K562 (cell line): ENCODE data around the gene FBXO28. TPM values are rescaled to one million over a fixed set of nuclear protein-coding genes. Genes with fewer than 3 reads are reported as not detected.

Experiments used
- ATAC-seq: fragments of 200-7000 bp; cut with Tn5 transposase; 3 replicates; pipeline ENCODE4 v1.9.1; 2020; ENCODE audit warnings: moderate library complexity
- BruUV-seq: library from RNA; stranded (reverse); fragments of 400-500 nt; replicated peaks from 2 replicates; lab custom pipeline; 2021; lab: Mats Ljungman, UMichigan
- CTCF ChIA-PET: fragments of 300-600 bp; formaldehyde crosslinking; extraction: SDS; loops from one replicate; lab custom pipeline; 2021; ENCODE audit warnings: low intra/inter-chr PET ratio; lab: Yijun Ruan, JAX
- POLR2A ChIA-PET: fragments of 300-600, 350-650 bp; sonication (Branson Sonifier 250); formaldehyde crosslinking; extraction: SDS; loops from one replicate; lab custom pipeline; 2021; ENCODE audit warnings: antibody characterized with exemption, inconsistent platforms; lab: Yijun Ruan, JAX
- DNase-seq, 4 experiments: peaks; one replicate each; pipeline versions ENCODE4 v3.0.0 to v3.0.0-alpha.2; 2011 to 2018; ENCODE audit warnings: low spot score in 3 of 4, mixed read lengths in 3 of 4; ENCODE audit errors: extremely low read depth in 1 of 4
- FAIRE-seq: peaks from 2 replicates; lab custom pipeline; 2011; peaks lifted over from hg19 to GRCh38; lab: Jason Lieb, UNC
- H2AFZ ChIP-seq: 2 replicates; pipeline ENCODE4 v1.6.0; 2011; ENCODE audit warnings: low read depth, low read length, control low read depth, inconsistent platforms
- H3K27ac ChIP-seq: fragments of 200-600 bp; 3 replicates; pipeline ENCODE4 v1.8.0; 2011; ENCODE audit warnings: low read depth, mild to moderate bottlenecking, control low read depth, inconsistent platforms, low read length, moderate library complexity, mixed read lengths; ENCODE audit errors: extremely low read depth
- H3K27me3 ChIP-seq, 2 experiments: fragments of 300-600 bp in 1 of 2; 2 replicates in 1 of 2; 3 replicates in 1 of 2; pipeline versions ENCODE4 v1.6.0 to v1.8.0; 2011; ENCODE audit warnings: inconsistent platforms in 2 of 2, low read length in 2 of 2, mild to moderate bottlenecking in 1 of 2, mixed read lengths in 1 of 2, moderate library complexity in 1 of 2; ENCODE audit not compliant: control insufficient read depth in 2 of 2, insufficient read depth in 2 of 2
- H3K36me3 ChIP-seq: fragments of 300-600 bp; 3 replicates; pipeline ENCODE4 v1.8.0; 2011; ENCODE audit warnings: mild to moderate bottlenecking, low read length, inconsistent platforms; ENCODE audit not compliant: control insufficient read depth, insufficient read depth
- H3K4me1 ChIP-seq, 2 experiments: fragments of 200-600 bp in 1 of 2; replicated peaks in 1 of 2; 2 replicates in 1 of 2; 3 replicates in 1 of 2; pipeline versions ENCODE4 v1.5.1 to v1.8.0; 2011; ENCODE audit warnings: inconsistent platforms in 2 of 2, low read length in 2 of 2, mild to moderate bottlenecking in 1 of 2, mixed read lengths in 1 of 2, moderate library complexity in 1 of 2; ENCODE audit not compliant: control insufficient read depth in 2 of 2, insufficient read depth in 2 of 2
- H3K4me2 ChIP-seq: 2 replicates; pipeline ENCODE4 v1.6.1; 2011; ENCODE audit warnings: low read length, control low read depth, inconsistent platforms, mixed read lengths; ENCODE audit not compliant: insufficient read depth
- H3K4me3 ChIP-seq: fragments of 200-600 bp; sonication (generic), shearing (Covaris generic); 2 replicates; pipeline ENCODE4 v1.5.1; 2016; ENCODE audit warnings: control low read depth, inconsistent platforms
- H3K79me2 ChIP-seq: fragments of 200-600 bp; 3 replicates; pipeline ENCODE4 v1.8.0; 2011; ENCODE audit warnings: low read length, inconsistent platforms; ENCODE audit not compliant: control insufficient read depth, insufficient read depth
- H3K9ac ChIP-seq, 2 experiments: 2 replicates each; pipeline versions ENCODE4 v1.6.0 to v1.6.1; 2011; ENCODE audit warnings: low read depth in 2 of 2, low read length in 2 of 2, control low read depth in 1 of 2, inconsistent platforms in 1 of 2, mild to moderate bottlenecking in 1 of 2, mixed read lengths in 1 of 2; ENCODE audit not compliant: insufficient read depth in 1 of 2
- H3K9me1 ChIP-seq: one replicate; pipeline ENCODE4 v1.6.0; 2011; ENCODE audit warnings: inconsistent platforms, mild to moderate bottlenecking, low read length, moderate library complexity; ENCODE audit not compliant: control insufficient read depth, insufficient read depth
- H3K9me3 ChIP-seq: replicated peaks from 2 replicates; pipeline ENCODE4 v1.5.1; 2011; ENCODE audit warnings: low read depth, low read length, inconsistent platforms; ENCODE audit not compliant: control insufficient read depth, insufficient read depth
- H4K20me1 ChIP-seq: replicated peaks from 2 replicates; pipeline ENCODE4 v1.6.1; 2011; ENCODE audit warnings: low read length, inconsistent platforms, mixed read lengths; ENCODE audit not compliant: control insufficient read depth, insufficient read depth
- BACH1 ChIP-seq: fragments of 200-800 bp; sonication (Bioruptor generic); IDR thresholded peaks from 2 replicates; pipeline ENCODE4 v1.6.1; 2016; ENCODE audit warnings: missing genetic modification characterization, missing compliant biosample characterization
- CBFA2T2 ChIP-seq: fragments of 450-650 bp; conservative IDR thresholded peaks from 2 replicates; pipeline ENCODE4 v1.6.1; 2017; ENCODE audit warnings: mild to moderate bottlenecking
- CBX3 ChIP-seq, 2 experiments: IDR thresholded peaks; 1 replicate in 1 of 2; 2 replicates in 1 of 2; pipeline ENCODE4 v1.6.1; 2012; ENCODE audit warnings: inconsistent platforms in 2 of 2, low read length in 2 of 2, borderline replicate concordance in 1 of 2, control low read depth in 1 of 2
- CBX5 ChIP-seq: IDR thresholded peaks from 2 replicates; pipeline ENCODE4 v1.6.1; 2014; ENCODE audit warnings: low read depth, borderline replicate concordance
- HLTF ChIP-seq: fragments of 450-650 bp; IDR thresholded peaks from 2 replicates; pipeline ENCODE4 v1.6.1; 2016
- ID3 ChIP-seq, 2 experiments: fragments of 250-450 bp in 1 of 2; fragments of 450-650 bp in 1 of 2; sonication (Bioruptor Pico) in 1 of 2; IDR thresholded peaks; 2 replicates each; pipeline versions ENCODE4 v1.6.1 to v1.8.0; 2016 to 2021; ENCODE audit warnings: mild to moderate bottlenecking in 2 of 2, moderate library complexity in 2 of 2, missing compliant biosample characterization in 1 of 2, missing genetic modification characterization in 1 of 2
- PKNOX1 ChIP-seq: fragments of 450-650 bp; IDR thresholded peaks from 2 replicates; pipeline ENCODE4 v1.6.1; 2016
- RNF2 ChIP-seq: sonication (generic); IDR thresholded peaks from 2 replicates; pipeline ENCODE4 v1.6.1; 2016
- SUPT5H ChIP-seq: fragments of 450-650 bp; IDR thresholded peaks from 2 replicates; pipeline ENCODE4 v1.6.1; 2016
- TAF1 ChIP-seq: IDR thresholded peaks from 2 replicates; pipeline ENCODE4 v1.6.1; 2011; ENCODE audit warnings: mild to moderate bottlenecking, low read length, moderate library complexity; ENCODE audit not compliant: insufficient read depth, control insufficient read depth, severe bottlenecking; ENCODE audit errors: extremely low read depth
- THRB ChIP-seq: fragments of 450-650 bp; formaldehyde crosslinking; conservative IDR thresholded peaks from 2 replicates; pipeline ENCODE4 v1.4.0; 2022; ENCODE audit warnings: mild to moderate bottlenecking, missing genetic modification characterization
- ZNF740 ChIP-seq, 3 experiments: fragments of 200-800 bp in 1 of 3; sonication (Bioruptor generic) in 1 of 3; sonication (generic) in 1 of 3; formaldehyde crosslinking in 1 of 3; IDR thresholded peaks; 2 replicates each; pipeline versions ENCODE4 v1.6.1 to v1.8.0; 2016 to 2022; ENCODE audit warnings: mild to moderate bottlenecking in 2 of 3, missing compliant biosample characterization in 2 of 3, missing genetic modification characterization in 2 of 3, missing genetic modification reagents in 1 of 3
- ZNF76 ChIP-seq: fragments of 250-450 bp; sonication (Bioruptor Pico); IDR thresholded peaks from 2 replicates; pipeline ENCODE4 v1.4.0; 2020; ENCODE audit warnings: mild to moderate bottlenecking, moderate library complexity, borderline replicate concordance
- WGBS: fragments of 100-300 bp; shearing (Covaris generic); methylation state at CpG from one replicate; pipeline ENCODE4 v1.1.6; 2016; ENCODE audit warnings: low coverage, mixed read lengths; ENCODE audit not compliant: insufficient coverage; ENCODE audit errors: missing lambda C conversion rate; 5-methylcytosine and 5-hydroxymethylcytosine counted together
- in situ Hi-C: fragments of 300-500 bp; cut with MboI; formaldehyde crosslinking; loops from 4 replicates; pipeline ENCODE4 v1.15.0; 2018; ENCODE audit warnings: inconsistent platforms, mixed read lengths
- intact Hi-C: fragments of 100-400 bp; cut with micrococcal nuclease; formaldehyde crosslinking; loops from 2 replicates; pipeline ENCODE4 v1.14.2; 2022
- polyA plus RNA-seq, 8 experiments: library from polyadenylated mRNA; depleted of rRNA in 4 of 8; stranded (reverse) in 5 of 8; unstranded in 3 of 8; fragments of >200 nt; fragmentation: Nextera tagmentation in 2 of 8; fragmentation: Illumina TruSeq in 1 of 8; extraction: Ambion mirVana in 2 of 8; extraction: Trizol in 1 of 8; gene quantifications; 2 replicates each; pipeline versions ENCODE4 v1.2.1 to v1.2.3, GENCODE V29; 2011 to 2014; ENCODE audit warnings: inconsistent platforms in 1 of 8, missing spikeins in 1 of 8
- total RNA-seq, 7 experiments: library from RNA; depleted of rRNA in 6 of 7; stranded (reverse); fragments of >200 nt in 6 of 7; fragmentation: Illumina TruSeq in 2 of 7; extraction: Trizol in 2 of 7; gene quantifications; 2 replicates each; pipeline versions ENCODE4 v1.2.1 to v1.2.3, GENCODE V29; 2011 to 2021; ENCODE audit warnings: low replicate concordance in 1 of 7

The FBXO28 gene
- total and polyA plus RNA-seq, 9 of the 15 experiments (the other 6 are each of a cell fraction or from before 2014, with no cell fraction given) = 4.1 to 34.8 (median 25.3) TPM

- no peaks in the 10 kb centered on the region; a peak in 2 of 5 replicates for H3K4me1 ChIP-seq
- H3K27ac ChIP-seq = no peak overlapping the region
- no peaks in the 10 kb centered on the region for H3K36me3 ChIP-seq
- H3K9me3 ChIP-seq = no peaks in the 10 kb centered on the region
- no peak overlapping the region for H3K9ac ChIP-seq
- H3K4me2 ChIP-seq = no peak overlapping the region
- H3K4me3 ChIP-seq = no peak overlapping the region
- H4K20me1 ChIP-seq = no peaks in the 10 kb centered on the region
- TF ChIP-seq ID3 (CRISPR knock-in tag; IDR thresholded peaks at IDR 0.05) (no peak), ID3 (tag; IDR thresholded peaks at IDR 0.05) (no peak), CBFA2T2 (no peak), ZNF740 (CRISPR knock-in tag; IDR thresholded peaks at IDR 0.05) (no peak), ZNF740 (tag; IDR thresholded peaks at IDR 0.05) (no peak), CBX5 (no peak), SUPT5H (no peak), THRB (CRISPR knock-in tag) (no peak), TAF1 (no peak), PKNOX1 (no peak), CBX3 (IDR thresholded peaks at IDR 0.05; ENCODE audit: borderline replicate concordance in 1 of 2, low read length in 2 of 2) (no peak), ZNF76 (CRISPR knock-in tag) (no peak), HLTF (no peak), BACH1 (tag) (no peak), RNF2 (no peak)
- WGBS = 5% methylated on average over 1 of the region's 1 CpG
- H3K79me2 ChIP-seq = no peaks in the 10 kb centered on the region
- intact Hi-C loops = no loop called here
- H3K9me1 ChIP-seq = no peaks in the 10 kb centered on the region
- ATAC-seq (no peak), DNase-seq (no peak), FAIRE-seq (no peak)
- in situ Hi-C loops = no loop called here
- H2AFZ ChIP-seq = no peak overlapping the region
- peaks cover 9 to 27% of the 10 kb centered on the region in 2 experiments; a peak in 3 of 5 replicates for H3K27me3 ChIP-seq
- ChIA-PET POLR2A (interaction anchor here (1.1 kb wide), 1 partner anchor 12 kb away, joined by 4 read pairs; no protein-coding TSS in a partner anchor), CTCF (interaction anchor here (0.7 kb wide), 1 partner anchor 266 kb away, joined by 3 read pairs; no protein-coding TSS in a partner anchor)
- BruUV-seq = no TSS peak
These were observed 17.1 kb upstream of the FBXO28 start for GRCh38 chr1:224096773-224097172.
